ENCODE measurements around the gene ST3GAL3. TPM values are rescaled to one million over a fixed set of nuclear protein-coding genes. Genes with fewer than 3 reads are reported as not detected.

The ST3GAL3 gene
- total and polyA plus RNA-seq, 2 donors (not counting 1 experiment from before 2014, with no cell fraction given), result 13.7 to 16.3 TPM

GRCh38 chr1:43768168-43768567 lies 60.8 kb downstream of the ST3GAL3 start:
- peaks cover 4% of the 10 kb centered on the region for H3K79me2 ChIP-seq (ENCODE audit: control insufficient read depth, insufficient read depth, low read length)
- DNase-seq (ENCODE audit: low read depth in 2 of 2), result no peak
- H3K4me3 ChIP-seq (replicated peaks in 1 of 4; ENCODE audit: control extremely low read depth in 1 of 4, insufficient read depth in 1 of 4, low read depth in 3 of 4, low read length in 4 of 4), result no peak overlapping the region
- H4K20me1 ChIP-seq (ENCODE audit: control insufficient read depth, extremely low read depth, insufficient read depth, low read length), result no peaks in the 10 kb centered on the region
- H3K4me1 ChIP-seq (ENCODE audit: control insufficient read depth, extremely low read depth, insufficient read depth, low read length), result peaks cover 4% of the 10 kb centered on the region
- no peak overlapping the region for H3K9ac ChIP-seq (ENCODE audit: insufficient read depth, low read length)
- TF ChIP-seq EZH2 (IDR thresholded peaks at IDR 0.05; ENCODE audit: low read length, missing control alignments), result no peak
- no peak for TF ChIP-seq CTCF (conservative IDR thresholded peaks at IDR 0.05 in 1 of 2, IDR thresholded peaks at IDR 0.05 in 1 of 2; ENCODE audit: low read depth in 1 of 2, low read length in 2 of 2)
- no peaks in the 10 kb centered on the region for H3K36me3 ChIP-seq (ENCODE audit: control insufficient read depth, insufficient read depth, low read length)
- no peaks in the 10 kb centered on the region for H3K27me3 ChIP-seq (ENCODE audit: control insufficient read depth, insufficient read depth, low read length)
- no peak overlapping the region for H2AFZ ChIP-seq (ENCODE audit: low read length)
- H3K27ac ChIP-seq (ENCODE audit: insufficient read depth, low read length), result no peak overlapping the region
- no peak overlapping the region for H3K4me2 ChIP-seq (ENCODE audit: extremely low read depth, insufficient read depth, low read length)
- H3K9me3 ChIP-seq (ENCODE audit: control insufficient read depth, insufficient read depth, low read depth, low read length), result no peaks in the 10 kb centered on the region

GRCh38 chr1:43769350-43769908 lies 62.1 kb downstream of the ST3GAL3 start:
- no peaks in the 10 kb centered on the region for H4K20me1 ChIP-seq (ENCODE audit: control insufficient read depth, extremely low read depth, insufficient read depth, low read length)
- H3K9me3 ChIP-seq (ENCODE audit: control insufficient read depth, insufficient read depth, low read depth, low read length), result no peaks in the 10 kb centered on the region
- no peak overlapping the region for H3K4me2 ChIP-seq (ENCODE audit: extremely low read depth, insufficient read depth, low read length)
- H3K4me3 ChIP-seq (replicated peaks in 1 of 4; ENCODE audit: control extremely low read depth in 1 of 4, insufficient read depth in 1 of 4, low read depth in 3 of 4, low read length in 4 of 4), result no peak overlapping the region
- H3K79me2 ChIP-seq (ENCODE audit: control insufficient read depth, insufficient read depth, low read length), result peaks cover 2% of the 10 kb centered on the region
- H2AFZ ChIP-seq (ENCODE audit: low read length), result no peak overlapping the region
- no peak for DNase-seq (ENCODE audit: low read depth in 2 of 2)
- H3K27me3 ChIP-seq (ENCODE audit: control insufficient read depth, insufficient read depth, low read length), result no peaks in the 10 kb centered on the region
- no peaks in the 10 kb centered on the region for H3K36me3 ChIP-seq (ENCODE audit: control insufficient read depth, insufficient read depth, low read length)
- H3K4me1 ChIP-seq (ENCODE audit: control insufficient read depth, extremely low read depth, insufficient read depth, low read length), result peaks cover 3% of the 10 kb centered on the region
- H3K27ac ChIP-seq (ENCODE audit: insufficient read depth, low read length), result no peak overlapping the region
- no peak overlapping the region for H3K9ac ChIP-seq (ENCODE audit: insufficient read depth, low read length)
- no peak for TF ChIP-seq CTCF (conservative IDR thresholded peaks at IDR 0.05 in 1 of 2, IDR thresholded peaks at IDR 0.05 in 1 of 2; ENCODE audit: low read depth in 1 of 2, low read length in 2 of 2)
- TF ChIP-seq EZH2 (IDR thresholded peaks at IDR 0.05; ENCODE audit: low read length, missing control alignments), result no peak

- H3K79me2 ChIP-seq (ENCODE audit: control insufficient read depth, insufficient read depth, low read length), result peaks cover 2% of the 10 kb centered on the region
- H4K20me1 ChIP-seq (ENCODE audit: control insufficient read depth, extremely low read depth, insufficient read depth, low read length), result no peaks in the 10 kb centered on the region
- H3K9me3 ChIP-seq (ENCODE audit: control insufficient read depth, insufficient read depth, low read depth, low read length), result no peaks in the 10 kb centered on the region
- H3K27me3 ChIP-seq (ENCODE audit: control insufficient read depth, insufficient read depth, low read length), result no peaks in the 10 kb centered on the region
- no peak for DNase-seq (ENCODE audit: low read depth in 2 of 2)
- H3K4me2 ChIP-seq (ENCODE audit: extremely low read depth, insufficient read depth, low read length), result no peak overlapping the region
- TF ChIP-seq CTCF (conservative IDR thresholded peaks at IDR 0.05 in 1 of 2, IDR thresholded peaks at IDR 0.05 in 1 of 2; ENCODE audit: low read depth in 1 of 2, low read length in 2 of 2) (no peak), EZH2 (IDR thresholded peaks at IDR 0.05; ENCODE audit: low read length, missing control alignments) (no peak)
- H3K36me3 ChIP-seq (ENCODE audit: control insufficient read depth, insufficient read depth, low read length), result no peaks in the 10 kb centered on the region
- no peak overlapping the region for H2AFZ ChIP-seq (ENCODE audit: low read length)
- H3K27ac ChIP-seq (ENCODE audit: insufficient read depth, low read length), result no peak overlapping the region
- H3K9ac ChIP-seq (ENCODE audit: insufficient read depth, low read length), result no peak overlapping the region
- H3K4me3 ChIP-seq (replicated peaks in 1 of 4; ENCODE audit: control extremely low read depth in 1 of 4, insufficient read depth in 1 of 4, low read depth in 3 of 4, low read length in 4 of 4), result no peak overlapping the region
- peaks cover 8% of the 10 kb centered on the region for H3K4me1 ChIP-seq (ENCODE audit: control insufficient read depth, extremely low read depth, insufficient read depth, low read length)
These were observed 62.8 kb downstream of the ST3GAL3 start for GRCh38 chr1:43770111-43770510.
